Skeletal muscle cell (primary cell): ENCODE results near the gene PRKD1.
A peak's percentile ranks its signal among the peaks of the same experiment; 100 is the strongest.
"Not testable (repeated sequence)": the region's sequence is repeated elsewhere in the genome, so short reads cannot be mapped to it uniquely, and the experiment has no call there.

ENCODE experiments used
- DNase-seq: peaks from one replicate; pipeline ENCODE4 v3.0.0-alpha.2; 2010; ENCODE audit warnings: low read depth
- H3K4me3 ChIP-seq: 2 replicates; pipeline ENCODE4 v1.5.1; 2011; ENCODE audit warnings: low read depth, mild to moderate bottlenecking, control low read depth, low read length, moderate library complexity

PRKD1 gene

DNA sequence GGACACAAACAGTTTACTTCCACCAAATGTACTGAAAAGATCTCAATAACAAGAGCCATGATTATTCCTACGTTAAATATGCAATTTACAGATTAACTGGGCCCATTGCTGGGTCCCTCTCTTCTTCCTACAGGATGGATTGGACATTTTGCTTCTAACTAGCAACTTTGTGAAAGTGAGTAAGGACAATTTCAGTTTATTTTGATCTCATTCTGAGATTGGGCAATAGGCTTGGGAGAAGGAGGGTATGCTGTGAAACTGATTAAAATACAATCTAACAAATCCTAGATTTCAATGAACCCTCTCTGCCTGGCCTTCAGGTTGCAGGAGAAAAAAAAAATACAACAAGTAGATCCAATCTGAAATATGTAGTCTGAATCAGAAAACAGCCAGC, 121.5 kb downstream of the PRKD1 start:
- DNase-seq, result no peak
- no peak overlapping the region for H3K4me3 ChIP-seq

DNA sequence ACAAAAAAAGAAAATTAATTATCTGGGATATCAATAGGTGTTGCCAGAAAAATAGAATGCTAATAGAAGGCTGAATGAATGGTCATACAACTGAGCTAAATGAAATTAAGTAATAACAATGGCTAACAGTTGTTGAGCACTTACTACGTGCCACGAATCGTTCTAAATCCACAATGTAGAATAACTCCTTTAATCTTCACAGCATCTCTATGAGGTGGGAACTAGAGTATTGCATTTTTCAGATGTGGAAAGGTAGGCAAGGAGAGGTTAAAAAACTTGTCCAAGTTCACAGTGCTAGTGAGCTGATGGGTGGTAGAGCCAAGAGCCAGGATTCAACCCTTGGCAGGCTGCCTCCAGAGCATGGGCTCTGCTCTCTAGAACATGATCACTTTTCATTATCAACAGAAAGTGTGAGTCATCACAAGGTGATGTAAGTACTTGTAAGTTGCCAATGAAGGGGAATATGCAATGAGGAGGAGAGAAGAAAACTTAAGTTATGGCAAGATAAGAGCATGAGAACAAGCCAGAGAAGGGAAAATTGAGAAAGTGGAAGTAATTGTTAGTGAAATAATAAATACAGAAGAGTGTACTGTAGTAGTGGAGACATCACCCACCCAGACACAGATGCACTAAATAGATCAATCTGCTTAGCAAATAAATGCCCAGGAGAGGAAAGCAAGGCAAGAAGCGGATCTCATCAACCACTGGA, 122.1 kb downstream of the PRKD1 start:
- no peak overlapping the region for H3K4me3 ChIP-seq
- peak; percentile 95 for DNase-seq

DNA sequence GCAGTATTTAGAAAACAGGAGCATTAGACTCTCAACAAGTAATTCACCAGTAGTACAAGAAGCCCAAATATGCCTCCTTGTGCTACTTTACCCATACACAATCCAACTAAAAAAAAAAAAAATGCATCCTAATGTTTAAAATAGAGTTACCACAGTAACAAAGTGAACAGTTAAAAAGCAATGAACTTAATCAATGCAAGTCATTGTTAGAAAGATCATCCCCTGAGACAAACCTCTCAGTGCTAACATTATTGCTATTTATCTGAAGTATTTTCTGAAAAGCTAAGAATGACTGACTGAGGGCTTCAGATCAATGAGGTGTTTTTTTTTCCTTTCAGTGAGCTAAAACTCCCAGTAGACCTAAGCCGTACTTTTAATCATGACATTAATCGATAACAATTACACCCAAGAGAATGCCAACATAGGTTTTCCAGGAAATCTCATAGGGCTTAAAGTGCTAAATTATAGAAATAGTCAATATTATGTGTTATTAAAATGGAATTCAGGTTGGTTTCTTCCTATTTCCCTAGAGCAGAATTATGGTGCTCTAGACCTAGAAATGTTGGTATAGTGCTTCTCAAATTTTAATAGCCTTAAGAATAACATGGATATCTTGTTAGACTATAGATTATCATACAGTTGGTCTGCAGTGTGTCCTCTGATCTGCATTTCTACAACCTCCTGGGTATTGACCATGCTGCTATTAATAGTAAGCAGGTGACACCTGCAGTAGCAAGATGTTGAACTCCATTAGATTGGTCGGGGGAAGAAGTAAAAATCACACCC, 123.0 kb downstream of the PRKD1 start:
- no peak overlapping the region for H3K4me3 ChIP-seq
- DNase-seq, result no peak

DNA sequence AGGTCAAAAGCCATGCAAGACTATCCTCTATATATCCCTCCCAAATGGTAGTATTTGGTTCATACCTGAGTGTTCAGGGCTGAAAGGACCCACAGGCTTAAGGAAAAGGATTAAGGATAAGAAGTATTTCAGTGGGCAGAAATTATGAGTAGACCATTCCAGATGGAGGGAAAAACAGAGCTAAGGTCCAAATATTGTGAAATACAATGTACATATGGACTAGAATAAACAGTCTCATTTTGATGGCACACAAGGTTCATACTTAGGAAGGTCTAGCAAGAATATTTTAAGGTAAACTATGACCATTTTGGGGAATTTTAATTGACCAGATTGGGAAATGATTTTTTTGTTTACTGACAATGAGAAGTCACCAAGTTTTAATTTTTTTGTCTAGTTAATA, 124.6 kb downstream of the PRKD1 start:
- no peak overlapping the region for H3K4me3 ChIP-seq
- DNase-seq, result no peak

DNA sequence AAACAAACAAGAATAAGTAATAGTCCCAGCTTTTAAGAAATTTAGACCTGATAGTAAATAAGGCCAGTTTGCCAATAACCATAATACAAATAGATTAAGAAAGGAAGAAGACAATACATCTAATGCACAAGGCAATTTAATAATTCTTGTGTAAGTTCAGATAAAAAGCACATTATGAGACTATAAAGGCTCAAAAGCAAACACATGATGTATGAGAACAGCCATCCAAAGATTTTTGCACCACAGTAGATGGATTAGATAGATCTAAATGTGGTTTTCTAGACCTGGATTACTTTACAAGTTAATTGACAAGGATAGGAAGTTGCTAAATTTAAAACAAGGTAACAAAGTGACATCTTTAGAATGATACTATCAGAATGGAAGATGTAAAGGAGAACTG, 125.4 kb downstream of the PRKD1 start:
- no peak overlapping the region for H3K4me3 ChIP-seq
- no peak for DNase-seq

DNA sequence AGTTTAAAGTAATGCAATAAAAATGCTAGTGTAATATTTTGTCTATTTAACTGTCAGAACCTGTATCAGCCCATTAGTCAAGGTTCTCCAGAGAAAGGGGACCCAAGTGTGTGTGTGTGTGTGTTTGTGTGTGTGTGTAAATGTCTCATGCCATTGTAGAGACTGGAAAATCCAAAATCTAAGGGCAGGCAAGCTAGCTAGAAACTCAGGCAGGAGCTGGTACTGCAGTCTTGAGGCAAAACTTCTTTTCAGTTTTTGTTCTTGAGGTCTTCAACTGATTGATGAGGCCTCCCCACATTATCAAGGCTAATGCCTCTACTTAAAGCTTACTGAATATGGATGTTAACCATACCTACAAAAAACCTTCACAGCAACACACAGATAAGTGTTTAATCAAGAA, 126.7 kb downstream of the PRKD1 start:
- DNase-seq, result no peak
- H3K4me3 ChIP-seq, result no peak overlapping the region

DNA sequence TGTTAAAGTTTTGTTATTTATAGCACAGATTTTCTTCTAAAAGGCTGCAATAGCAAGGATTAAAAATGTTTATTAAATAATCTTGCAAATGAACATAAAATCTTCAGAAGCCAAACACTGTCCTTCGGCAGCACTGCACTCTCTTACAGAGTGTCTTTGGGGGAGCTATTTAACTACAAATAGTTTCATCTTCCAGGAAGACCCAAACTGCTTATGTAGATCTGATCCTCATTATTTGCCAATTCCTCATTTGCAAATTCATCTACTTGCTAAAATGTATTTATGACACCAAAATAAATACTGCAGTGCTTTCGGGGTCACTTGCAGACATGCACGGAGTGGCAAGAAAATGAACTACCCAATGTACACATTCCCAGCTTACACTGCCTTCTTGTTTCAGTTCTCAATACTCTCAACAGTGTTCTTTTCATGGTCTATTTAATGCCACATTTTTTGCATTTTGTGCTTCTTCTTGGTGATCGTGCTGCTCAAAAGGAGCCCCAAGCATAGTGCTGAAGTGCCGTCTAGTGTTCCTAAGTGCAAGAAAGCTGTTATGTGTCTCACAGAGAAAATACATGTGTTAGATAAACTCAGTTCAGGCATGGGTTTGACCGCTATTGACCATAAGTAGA, 128.1 kb downstream of the PRKD1 start:
- H3K4me3 ChIP-seq, result no peak overlapping the region
- DNase-seq, result no peak

DNA sequence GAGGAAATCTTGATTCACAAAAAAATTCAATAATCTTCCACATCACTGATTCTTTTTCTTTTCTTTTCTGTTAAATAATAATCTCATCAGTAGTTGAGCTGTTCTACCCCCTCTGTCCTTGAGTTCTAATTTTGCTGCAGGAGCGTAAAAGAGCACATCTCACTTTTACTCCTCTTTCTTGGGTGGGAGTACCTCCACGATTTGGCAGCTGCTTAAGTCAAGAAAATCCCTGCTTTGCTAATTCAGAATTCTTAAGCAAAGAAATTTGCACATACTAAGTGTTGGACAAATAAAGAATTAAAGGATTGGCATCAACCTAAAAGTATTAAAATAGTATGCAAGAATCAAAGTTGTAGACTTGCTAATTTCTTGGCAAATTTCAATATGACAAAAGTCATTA, 128.8 kb downstream of the PRKD1 start:
- H3K4me3 ChIP-seq, result no peak overlapping the region
- no peak for DNase-seq

DNA sequence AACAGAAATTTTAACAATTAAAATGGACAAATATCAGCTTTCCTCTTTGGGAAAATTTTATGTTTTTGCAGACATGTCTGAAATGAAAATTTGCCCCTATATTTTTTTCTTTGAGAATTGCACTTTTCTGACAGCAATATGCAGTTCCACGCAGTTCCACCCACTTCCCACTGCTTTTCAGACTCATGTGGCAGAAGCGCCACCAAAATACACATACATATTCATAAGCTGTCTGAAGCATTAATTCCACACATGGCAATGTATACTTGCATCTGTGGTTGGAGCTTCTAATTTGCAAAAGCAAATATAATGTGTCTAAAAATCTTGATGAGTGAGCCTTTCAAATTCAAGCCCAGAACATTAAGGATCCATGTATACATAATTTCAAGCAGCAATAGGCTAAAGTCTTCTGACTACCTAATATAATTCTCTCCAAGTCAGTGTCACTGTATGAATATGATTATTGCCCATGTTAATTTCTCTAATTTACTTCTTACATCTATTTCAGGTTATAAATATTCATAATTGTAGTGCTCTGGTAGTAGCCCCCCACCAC, 129.5 kb downstream of the PRKD1 start:
- DNase-seq, result no peak
- H3K4me3 ChIP-seq, result no peak overlapping the region

DNA sequence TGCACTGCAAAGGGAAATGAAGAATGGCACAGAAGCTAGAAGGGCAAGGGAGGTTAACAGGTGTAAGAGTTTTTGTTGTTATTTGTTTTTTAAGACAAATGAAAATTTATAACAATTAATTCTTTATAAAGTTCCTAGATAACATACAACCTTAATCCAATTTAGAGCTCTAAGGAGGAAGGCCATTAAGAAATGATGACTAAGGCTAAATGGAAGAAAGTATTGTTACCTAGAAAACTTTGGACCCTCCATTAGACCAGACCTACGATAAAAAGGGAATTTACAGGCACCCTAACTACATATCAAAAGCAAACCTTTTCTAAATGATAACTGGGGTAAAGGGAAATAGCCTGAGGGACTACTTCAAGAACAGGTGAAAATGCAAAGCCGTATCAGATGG, 130.8 kb downstream of the PRKD1 start:
- H3K4me3 ChIP-seq, result no peak overlapping the region
- no peak for DNase-seq

DNA sequence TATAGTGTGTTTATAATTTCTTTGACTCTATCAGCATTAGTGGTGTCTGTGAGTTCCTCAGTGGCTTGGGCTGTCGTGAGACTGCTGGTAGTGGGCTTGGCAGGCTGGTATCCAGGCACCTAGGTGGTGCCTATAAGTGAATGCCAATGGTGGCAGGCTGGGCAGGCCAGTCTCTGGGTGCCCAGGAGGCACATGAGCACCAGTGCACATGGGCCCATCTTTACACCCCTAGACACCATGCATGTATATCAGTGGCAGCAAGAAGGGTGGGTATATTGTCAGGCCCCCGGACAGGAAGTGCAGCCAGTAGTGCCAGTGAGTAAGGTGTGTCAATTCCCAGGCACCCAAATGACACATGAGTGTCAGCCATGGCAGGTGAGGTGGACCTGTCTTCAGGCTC, 138.2 kb downstream of the PRKD1 start:
- H3K4me3 ChIP-seq, result no peak overlapping the region
- no peak for DNase-seq

DNA sequence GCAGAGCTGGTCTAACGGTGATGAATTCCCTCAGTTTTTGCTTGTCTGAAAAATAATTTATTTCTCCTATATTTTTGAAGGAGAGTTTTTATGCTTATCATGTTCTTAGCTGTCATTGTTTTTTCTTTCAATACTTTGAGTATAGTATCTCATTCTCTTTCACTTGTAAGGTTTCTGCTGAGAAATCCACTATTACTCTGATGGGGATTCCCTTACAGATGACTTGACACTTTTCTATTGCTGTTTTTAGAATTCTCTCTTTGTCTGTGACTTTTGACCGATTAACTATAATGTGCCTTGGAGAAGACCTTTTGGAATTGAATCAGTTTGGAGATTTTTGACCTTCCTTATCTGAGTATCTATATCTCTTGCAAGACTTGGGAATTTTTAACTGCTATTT, 139.6 kb downstream of the PRKD1 start:
- no peak overlapping the region for H3K4me3 ChIP-seq
- DNase-seq, result no peak

DNA sequence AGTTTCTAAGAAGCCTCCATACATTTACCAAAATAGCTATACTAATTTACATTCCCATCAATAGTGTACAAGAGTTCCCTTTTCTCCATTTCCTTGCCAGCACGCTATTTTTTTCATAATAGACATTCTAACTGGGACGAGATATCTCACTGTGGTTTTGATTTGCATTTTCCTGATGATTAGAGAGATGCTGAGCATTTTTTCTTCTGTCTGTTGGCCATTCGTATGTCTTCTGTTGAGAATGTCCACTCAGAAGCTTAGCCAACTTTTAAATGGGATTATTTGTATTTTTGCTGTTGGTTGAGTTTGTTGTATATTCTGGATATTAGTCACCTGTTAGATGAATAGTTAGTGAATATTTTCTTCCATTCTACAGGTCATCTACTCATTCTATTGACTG, 144.1 kb downstream of the PRKD1 start:
- no peak for DNase-seq
- H3K4me3 ChIP-seq, result no peak overlapping the region

DNA sequence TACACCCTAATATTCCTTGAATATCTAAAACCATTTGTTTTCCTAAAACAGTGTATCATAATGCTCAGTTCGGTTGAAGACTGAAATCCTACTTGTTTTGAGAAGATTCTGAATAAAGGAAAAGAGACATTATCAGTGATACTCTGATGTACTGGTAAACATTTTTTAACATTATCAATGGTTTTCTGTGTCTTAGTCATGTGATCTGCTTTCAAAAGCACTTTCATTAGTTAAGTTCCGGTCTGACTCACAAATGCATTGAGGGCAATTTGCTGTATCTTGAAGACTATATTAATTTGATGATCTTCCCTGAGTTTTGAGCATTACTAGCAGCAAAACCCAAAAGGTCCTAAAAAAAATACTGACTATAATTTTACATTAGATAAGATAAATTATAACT, 145.6 kb downstream of the PRKD1 start:
- no peak for DNase-seq
- no peak overlapping the region for H3K4me3 ChIP-seq

DNA sequence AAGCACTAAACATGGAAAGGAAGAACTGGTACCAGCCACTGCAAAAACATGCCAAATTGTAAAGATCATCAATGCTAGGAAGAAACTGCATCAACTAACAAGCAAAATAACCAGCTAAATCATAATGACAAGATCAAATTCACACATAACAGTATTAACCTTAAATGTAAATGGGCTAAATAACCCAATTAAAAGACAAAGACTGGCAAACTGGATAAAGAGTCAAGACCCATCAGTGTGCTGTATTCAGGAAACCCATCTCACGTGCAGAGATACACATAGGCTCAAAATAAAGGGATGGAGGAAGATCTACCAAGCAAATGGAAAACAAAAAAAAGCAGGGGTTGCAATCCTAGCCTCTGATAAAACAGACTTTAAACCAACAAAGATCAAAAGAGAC, 150.5 kb downstream of the PRKD1 start:
- H3K4me3 ChIP-seq, DNase-seq: not testable (repeated sequence)

DNA sequence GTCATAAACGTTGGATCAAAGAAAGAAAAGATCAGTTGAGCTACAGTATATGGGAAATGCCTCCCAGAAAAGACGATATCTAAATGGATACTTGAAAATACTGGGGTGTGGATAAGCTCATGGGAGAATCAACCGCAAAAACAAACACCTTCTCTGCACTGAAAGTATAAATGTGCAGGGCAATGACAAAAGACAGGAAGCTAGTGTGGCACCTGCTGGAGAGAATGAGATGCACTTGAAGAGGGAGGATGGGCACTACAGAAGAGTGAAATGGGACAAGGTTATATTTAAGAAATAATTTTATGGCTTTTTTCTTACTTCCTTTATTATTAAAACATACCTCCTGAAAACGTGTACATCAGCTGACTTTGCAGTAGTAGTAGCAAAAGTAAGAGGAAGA, 153.7 kb downstream of the PRKD1 start:
- H3K4me3 ChIP-seq, result no peak overlapping the region
- no peak for DNase-seq

DNA sequence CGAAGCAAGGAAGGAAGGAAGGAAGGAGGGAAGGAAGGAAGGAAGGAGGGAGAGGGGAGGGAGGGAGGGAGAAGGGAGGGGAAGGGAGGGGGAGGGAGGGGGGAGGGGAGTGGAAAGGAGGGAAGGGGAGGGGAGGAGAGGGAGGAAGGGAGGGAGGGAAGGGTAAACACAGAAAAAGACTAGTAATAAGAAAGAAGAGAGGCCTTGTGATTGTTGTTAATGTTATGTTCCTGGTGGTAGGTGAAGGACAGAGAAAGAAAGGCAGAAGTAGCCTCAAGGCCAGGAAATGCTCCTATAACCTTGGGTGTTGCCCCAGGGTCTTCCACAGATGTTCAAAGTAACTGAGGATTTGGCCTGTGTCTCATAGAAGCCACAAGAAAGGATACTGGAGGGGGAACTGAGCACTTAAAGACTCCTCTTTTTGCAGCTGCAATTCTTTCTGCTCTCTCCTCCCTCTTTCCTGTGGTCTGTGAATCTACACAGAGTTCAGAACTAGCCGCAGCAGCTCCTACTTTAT, 164.2 kb downstream of the PRKD1 start:
- H3K4me3 ChIP-seq, result no peak overlapping the region
- DNase-seq, result no peak

DNA sequence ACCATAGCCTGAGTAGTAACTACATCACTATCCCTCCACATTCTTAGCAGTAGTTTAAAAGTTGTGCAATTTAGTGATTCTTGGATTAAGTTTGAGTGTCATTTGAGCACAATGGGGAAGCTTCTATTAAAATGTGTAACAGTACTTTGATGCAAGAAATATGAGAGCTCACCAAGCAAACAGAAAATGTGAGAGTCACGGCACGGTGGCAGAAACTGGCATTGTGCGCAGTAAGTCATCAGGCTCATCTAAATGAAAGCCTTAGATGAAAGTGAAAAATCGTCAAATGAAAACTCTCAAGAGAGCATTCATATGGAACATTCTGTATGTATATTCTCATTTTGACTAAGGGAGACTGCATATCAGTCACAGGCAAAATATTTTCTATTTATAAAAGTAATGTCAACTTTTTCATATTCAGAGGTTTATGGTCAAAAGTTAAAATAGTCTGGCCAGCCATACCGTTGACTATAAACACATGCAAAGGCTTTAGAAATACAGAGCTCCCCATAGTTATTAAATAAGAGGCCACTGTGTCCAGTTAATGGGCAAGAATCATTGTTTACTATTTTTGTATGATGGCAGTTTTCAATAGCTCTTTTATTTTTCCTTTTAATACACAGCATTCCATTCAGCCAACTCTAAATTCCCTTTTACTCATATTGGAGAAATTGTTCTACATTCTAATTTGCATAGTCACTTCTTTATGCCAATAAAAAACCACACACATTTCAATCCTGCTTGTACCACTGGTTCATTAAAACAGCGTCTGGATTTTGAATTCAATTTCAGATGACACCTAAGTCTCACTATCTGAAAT, 167.9 kb downstream of the PRKD1 start:
- no peak overlapping the region for H3K4me3 ChIP-seq
- DNase-seq, result no peak

DNA sequence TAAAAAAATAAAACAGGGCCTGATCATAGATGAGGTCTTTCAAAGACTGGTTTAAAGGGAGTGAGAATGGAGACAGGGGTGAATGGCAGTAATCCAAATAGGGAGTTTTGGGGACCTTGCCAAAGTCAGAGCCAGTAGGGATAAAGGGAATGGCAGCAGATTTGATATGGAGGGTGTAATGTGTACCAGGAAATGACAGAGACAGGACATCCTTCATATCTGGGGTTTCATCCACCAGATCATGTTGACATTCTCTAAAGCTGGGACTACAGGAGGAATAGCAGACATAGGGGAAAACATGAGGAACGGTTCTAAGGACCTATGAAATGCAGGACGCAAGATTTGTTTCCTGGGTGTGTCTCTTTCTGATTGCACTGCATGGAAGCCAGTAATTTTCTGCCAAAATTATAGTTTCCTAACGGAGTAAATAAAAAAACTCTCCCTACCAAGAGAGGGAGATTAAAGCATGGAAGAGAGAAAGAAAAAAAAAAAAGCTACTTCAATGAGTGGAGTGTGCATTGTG, 169.9 kb downstream of the PRKD1 start:
- H3K4me3 ChIP-seq, result no peak overlapping the region
- DNase-seq, result no peak
